ENCODE results near the gene ST3GAL3.

The ST3GAL3 gene

DNA sequence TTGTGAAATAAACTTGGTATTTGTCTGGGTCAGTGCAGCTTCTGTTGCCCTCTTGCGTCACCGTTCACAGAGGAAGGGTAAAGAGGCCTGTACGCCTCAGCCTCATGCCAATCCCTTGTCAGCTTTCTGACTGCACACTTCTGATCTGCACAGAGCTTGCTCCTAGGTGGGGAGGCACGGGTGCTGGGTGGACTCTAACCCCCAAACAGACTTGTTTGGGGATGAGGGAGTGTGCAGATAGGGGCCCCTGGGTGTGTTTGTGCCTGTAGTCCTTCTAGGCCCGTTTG, 270.9 kb downstream of the ST3GAL3 start:
- TF ChIP-seq, protein P1, sequence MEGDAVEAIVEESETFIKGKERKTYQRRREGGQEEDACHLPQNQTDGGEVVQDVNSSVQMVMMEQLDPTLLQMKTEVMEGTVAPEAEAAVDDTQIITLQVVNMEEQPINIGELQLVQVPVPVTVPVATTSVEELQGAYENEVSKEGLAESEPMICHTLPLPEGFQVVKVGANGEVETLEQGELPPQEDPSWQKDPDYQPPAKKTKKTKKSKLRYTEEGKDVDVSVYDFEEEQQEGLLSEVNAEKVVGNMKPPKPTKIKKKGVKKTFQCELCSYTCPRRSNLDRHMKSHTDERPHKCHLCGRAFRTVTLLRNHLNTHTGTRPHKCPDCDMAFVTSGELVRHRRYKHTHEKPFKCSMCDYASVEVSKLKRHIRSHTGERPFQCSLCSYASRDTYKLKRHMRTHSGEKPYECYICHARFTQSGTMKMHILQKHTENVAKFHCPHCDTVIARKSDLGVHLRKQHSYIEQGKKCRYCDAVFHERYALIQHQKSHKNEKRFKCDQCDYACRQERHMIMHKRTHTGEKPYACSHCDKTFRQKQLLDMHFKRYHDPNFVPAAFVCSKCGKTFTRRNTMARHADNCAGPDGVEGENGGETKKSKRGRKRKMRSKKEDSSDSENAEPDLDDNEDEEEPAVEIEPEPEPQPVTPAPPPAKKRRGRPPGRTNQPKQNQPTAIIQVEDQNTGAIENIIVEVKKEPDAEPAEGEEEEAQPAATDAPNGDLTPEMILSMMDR (IDR thresholded peaks at IDR 0.05; ENCODE audit: low read depth, low read length): no peak

DNA sequence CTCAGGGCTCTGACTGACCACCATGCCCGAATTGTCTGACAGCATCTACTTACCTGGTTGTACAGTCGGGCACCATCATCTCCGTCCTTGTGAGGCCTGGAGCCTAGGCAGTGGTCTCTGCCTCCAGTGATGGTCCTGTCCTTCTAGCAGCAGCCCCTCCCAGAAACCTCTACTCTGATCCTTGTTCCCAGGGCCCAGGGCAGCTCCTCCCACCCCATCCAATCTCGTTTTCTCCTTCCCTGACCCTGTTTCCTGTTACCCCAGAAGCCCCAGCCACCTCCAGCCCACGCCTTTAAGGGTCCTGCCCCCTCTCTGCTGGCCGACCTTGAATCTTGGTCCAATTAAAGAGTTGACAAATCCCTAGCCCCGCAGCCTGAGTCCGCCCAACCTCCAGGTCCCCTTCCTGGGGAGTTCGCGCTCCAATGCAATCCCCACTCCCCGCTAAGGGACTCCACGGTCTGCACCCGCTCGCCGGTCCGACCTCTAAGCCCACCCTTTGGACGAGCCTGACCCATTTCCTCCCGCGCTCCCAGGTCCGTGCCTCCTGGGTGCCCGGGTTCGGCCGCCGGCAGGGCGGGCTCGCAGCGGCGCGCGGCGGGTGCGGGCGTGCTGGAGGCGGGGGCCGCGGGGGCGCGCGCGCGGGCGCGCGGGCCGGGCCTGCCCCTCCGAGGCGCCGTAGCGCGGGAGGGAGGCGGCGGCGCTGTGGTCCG, 271.4 kb downstream of the ST3GAL3 start, which contains the start of gene B4GALT2:
Gene B4GALT2, plus strand, starts transcription at position 660 of the 710 bp plus-strand sequence. CDS start 1,951 bp downstream, outside the sequence.
- DNase-seq (ENCODE audit: extremely low read depth, low read depth): no peak
- TF ChIP-seq, protein P1 (IDR thresholded peaks at IDR 0.05; ENCODE audit: low read depth, low read length): no peak

More for the DNA sequence above, 270.9 kb downstream of the ST3GAL3 start:
- DNase-seq (ENCODE audit: extremely low read depth, low read depth): no peak

DNA sequence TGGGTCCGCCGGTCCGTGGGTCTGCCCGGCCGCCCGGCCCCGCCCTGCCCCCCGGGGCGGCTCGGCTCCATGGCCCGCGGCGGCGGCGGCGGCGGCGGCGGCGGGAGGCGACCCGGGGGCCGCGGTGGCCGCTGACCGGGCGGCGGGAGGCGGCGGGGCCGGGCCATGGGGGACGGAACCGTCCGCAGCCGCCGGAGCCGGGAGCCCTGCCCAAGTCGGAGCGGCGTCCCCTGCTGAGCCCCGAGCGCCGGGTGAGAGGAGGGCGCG, 271.9 kb downstream of the ST3GAL3 start:
- TF ChIP-seq, protein P1 (IDR thresholded peaks at IDR 0.05; ENCODE audit: low read depth, low read length): no peak
- no peak for DNase-seq (ENCODE audit: extremely low read depth, low read depth)

DNA sequence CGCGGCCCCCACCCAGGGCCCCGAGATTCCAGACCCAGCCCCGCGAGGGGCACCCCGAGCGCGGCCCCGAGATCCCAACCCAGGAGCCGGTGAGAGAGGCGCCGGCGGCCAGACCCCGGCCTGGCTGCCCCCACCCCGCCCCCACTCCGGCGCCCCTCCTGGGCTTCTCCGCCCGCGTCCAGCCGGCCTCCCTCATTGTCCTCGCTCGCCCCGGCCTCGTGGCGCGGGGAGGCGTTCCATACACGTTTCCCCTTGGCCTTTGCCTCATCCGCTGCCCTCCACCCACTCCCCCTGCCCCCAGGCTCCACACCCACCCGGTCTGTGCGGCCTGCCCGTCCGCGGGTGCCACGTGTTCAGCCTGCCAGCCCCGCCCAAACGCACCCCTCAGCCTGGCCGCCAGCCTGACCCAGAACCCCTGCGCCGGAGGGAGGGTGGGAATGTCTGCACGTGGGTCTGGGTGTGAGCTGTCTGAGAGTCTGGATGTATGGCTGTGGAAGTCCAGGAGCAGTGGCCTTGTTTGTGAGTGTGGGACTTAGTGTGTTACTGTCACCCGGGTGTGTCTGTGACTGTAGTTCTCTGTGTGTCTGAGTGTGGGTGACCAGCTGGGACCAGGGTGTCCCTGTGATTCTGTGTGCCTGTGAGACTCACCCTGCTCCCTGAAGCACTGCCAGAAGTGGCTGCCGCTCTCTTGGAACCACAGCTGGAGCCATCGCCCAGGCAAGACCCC, 272.4 kb downstream of the ST3GAL3 start:
- DNase-seq (ENCODE audit: extremely low read depth, low read depth): no peak
- TF ChIP-seq, protein P1 (IDR thresholded peaks at IDR 0.05; ENCODE audit: low read depth, low read length): no peak

DNA sequence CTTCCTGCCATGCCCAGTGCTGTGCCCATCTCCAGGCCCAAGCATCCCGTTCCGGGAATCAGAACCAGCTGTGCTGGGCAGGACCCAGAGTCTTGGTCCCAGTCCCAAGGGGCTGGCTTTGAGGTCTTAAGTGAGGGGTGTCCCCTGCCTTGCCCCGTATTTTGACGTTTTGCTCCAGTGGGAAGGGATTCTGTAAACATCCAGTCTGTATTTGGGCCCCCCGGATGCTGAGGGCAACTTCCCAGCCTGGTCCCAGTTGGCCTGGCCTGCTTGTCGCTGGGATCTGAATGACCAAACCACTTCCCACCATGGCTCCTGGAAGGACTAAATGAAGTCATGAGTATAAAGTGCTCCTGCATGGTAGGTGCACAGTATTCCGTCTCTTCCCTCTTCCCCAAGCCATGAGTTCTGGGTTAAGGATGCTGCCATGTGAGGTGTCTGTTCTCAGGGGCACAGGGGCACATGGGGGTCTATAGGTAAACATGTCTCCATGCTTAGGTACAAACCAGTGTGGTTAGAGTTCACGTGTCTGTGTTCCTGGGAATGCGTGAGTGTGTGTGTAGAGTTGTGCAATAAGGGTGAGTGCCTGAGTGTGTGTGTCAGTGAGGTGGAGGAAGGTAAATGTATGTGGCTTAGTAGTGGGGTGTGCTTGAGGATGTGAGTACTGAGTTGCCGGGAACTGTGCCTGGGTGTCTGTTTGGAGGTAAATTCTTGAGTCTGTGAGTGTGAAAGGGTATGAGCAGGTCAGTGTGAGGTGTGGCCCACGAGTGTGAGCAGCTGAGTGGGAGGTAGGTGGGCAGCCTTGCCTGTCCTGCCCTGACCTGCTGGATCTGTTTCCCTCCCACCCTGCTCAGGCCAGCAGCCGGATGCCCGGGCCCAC, 273.2 kb downstream of the ST3GAL3 start:
- TF ChIP-seq, protein P1 (IDR thresholded peaks at IDR 0.05; ENCODE audit: low read depth, low read length): no peak
- DNase-seq (ENCODE audit: extremely low read depth, low read depth): no peak

Data from AG09319 (cell line).